Measurements from ENCODE around the gene FLAD1.

Gene FLAD1

GRCh38 chr1:154998818-154999570 is 15.8 kb downstream of the FLAD1 start (continued):
- TF ChIP-seq ZNF791 (tag by site-specific recombination; IDR thresholded peaks at IDR 0.05) (no peak), MZF1 (tag by site-specific recombination; IDR thresholded peaks at IDR 0.05; ENCODE audit: borderline replicate concordance) (no peak), ZNF121 (tag by site-specific recombination; IDR thresholded peaks at IDR 0.05) (no peak), ZNF501 (tag by site-specific recombination; IDR thresholded peaks at IDR 0.05) (peak; percentile 65; the same call in 1 of the 2 replicates), ZFP37 (tag by site-specific recombination; IDR thresholded peaks at IDR 0.05) (0 out of 2 replicates have a peak, but pooled peaks have one; percentile 42), KLF7 (tag by site-specific recombination; IDR thresholded peaks at IDR 0.05; ENCODE audit: borderline replicate concordance) (no peak), ZNF133 (tag by site-specific recombination; IDR thresholded peaks at IDR 0.05) (no peak), HIC1 (tag by site-specific recombination; IDR thresholded peaks at IDR 0.05) (no peak; the same call in 1 of the 2 replicates), ZNF18 (tag by site-specific recombination; IDR thresholded peaks at IDR 0.05) (no peak), KLF10 (tag by site-specific recombination; IDR thresholded peaks at IDR 0.05) (no peak), ZNF280C (tag by site-specific recombination; IDR thresholded peaks at IDR 0.05) (no peak), ZNF174 (tag by site-specific recombination; IDR thresholded peaks at IDR 0.05) (no peak), ZIC2 (tag by site-specific recombination; IDR thresholded peaks at IDR 0.05) (0 out of 2 replicates have a peak, but pooled peaks have one; percentile 15), MYNN (tag by site-specific recombination; IDR thresholded peaks at IDR 0.05; ENCODE audit: borderline replicate concordance) (no peak), ZNF366 (tag by site-specific recombination; conservative IDR thresholded peaks at IDR 0.05) (peak; percentile 51; the same call in 1 of the 2 replicates), ZNF645 (tag by site-specific recombination; IDR thresholded peaks at IDR 0.05) (no peak), ZNF510 (tag by site-specific recombination; IDR thresholded peaks at IDR 0.05; ENCODE audit: insufficient replicate concordance) (no peak), ZNF555 (tag by site-specific recombination; conservative IDR thresholded peaks at IDR 0.05) (no peak), ZNF514 (tag by site-specific recombination; IDR thresholded peaks at IDR 0.05) (no peak), ZNF426 (tag by site-specific recombination; IDR thresholded peaks at IDR 0.05) (no peak), ZNF596 (tag by site-specific recombination; IDR thresholded peaks at IDR 0.05) (no peak), ZNF23 (tag by site-specific recombination; IDR thresholded peaks at IDR 0.05; ENCODE audit: borderline replicate concordance) (no peak), BCL6B (tag by site-specific recombination; IDR thresholded peaks at IDR 0.05) (no peak), ZNF548 (tag by site-specific recombination; IDR thresholded peaks at IDR 0.05) (no peak), ZNF624 (tag by site-specific recombination; IDR thresholded peaks at IDR 0.05) (0 out of 2 replicates have a peak, but pooled peaks have one; percentile 39), ZBTB6 (tag by site-specific recombination; IDR thresholded peaks at IDR 0.05) (no peak), HOXA7 (CRISPR knock-in tag; IDR thresholded peaks at IDR 0.05; ENCODE audit: borderline replicate concordance) (no peak), HOXC10 (CRISPR knock-in tag; IDR thresholded peaks at IDR 0.05) (no peak), ZNF449 (tag by site-specific recombination; IDR thresholded peaks at IDR 0.05) (no peak)

All from HEK293 (cell line).